GM15510 (cell line): ENCODE data around the gene NELL2.

Source experiments
- POLR2A ChIP-seq: IDR thresholded peaks from 3 replicates; pipeline ENCODE4 v1.6.1; 2011; ENCODE audit warnings: borderline replicate concordance; ENCODE audit not compliant: insufficient read length; ENCODE audit errors: extremely low read depth

NELL2 gene

GRCh38 chr12:44696542-44696941, 179.6 kb downstream of the NELL2 start:
- no peak for TF ChIP-seq POLR2A

- no peak for TF ChIP-seq POLR2A
Observed at GRCh38 chr12:44694017-44694416, 182.1 kb downstream of the NELL2 start.

- no peak for TF ChIP-seq POLR2A
Observed at GRCh38 chr12:44689587-44689986, 186.5 kb downstream of the NELL2 start.

GRCh38 chr12:44677724-44678123, 198.4 kb downstream of the NELL2 start:
- no peak for TF ChIP-seq POLR2A

- TF ChIP-seq POLR2A: no peak
Observed at GRCh38 chr12:44674875-44675274, 201.2 kb downstream of the NELL2 start.

- TF ChIP-seq POLR2A: no peak
Observed at GRCh38 chr12:44673811-44674210, 202.3 kb downstream of the NELL2 start.

GRCh38 chr12:44672042-44672441, 204.1 kb downstream of the NELL2 start:
- no peak for TF ChIP-seq POLR2A

GRCh38 chr12:44668443-44668842, 207.7 kb downstream of the NELL2 start:
- no peak for TF ChIP-seq POLR2A

- no peak for TF ChIP-seq POLR2A
Observed at GRCh38 chr12:44667461-44667860, 208.7 kb downstream of the NELL2 start.

- TF ChIP-seq POLR2A: no peak
Observed at GRCh38 chr12:44663291-44663690, 212.8 kb downstream of the NELL2 start.

GRCh38 chr12:44655846-44656245, 220.3 kb downstream of the NELL2 start:
- no peak for TF ChIP-seq POLR2A

- TF ChIP-seq POLR2A: no peak
Observed at GRCh38 chr12:44654646-44655639, 221.2 kb downstream of the NELL2 start.

GRCh38 chr12:44653861-44654527, 222.1 kb downstream of the NELL2 start:
- TF ChIP-seq POLR2A: no peak

GRCh38 chr12:44649693-44650092, 226.4 kb downstream of the NELL2 start:
- no peak for TF ChIP-seq POLR2A

GRCh38 chr12:44647917-44648690, 228.0 kb downstream of the NELL2 start:
- no peak for TF ChIP-seq POLR2A
